ENCODE data around the gene TMEM191C. TPM values are rescaled to one million over a fixed set of nuclear protein-coding genes. Genes with fewer than 3 reads are reported as not detected.
"Not testable (repeated sequence)": the region's sequence is repeated elsewhere in the genome, so short reads cannot be mapped to it uniquely, and the experiment has no call there.

The TMEM191C gene
- not detected for total RNA-seq

DNA sequence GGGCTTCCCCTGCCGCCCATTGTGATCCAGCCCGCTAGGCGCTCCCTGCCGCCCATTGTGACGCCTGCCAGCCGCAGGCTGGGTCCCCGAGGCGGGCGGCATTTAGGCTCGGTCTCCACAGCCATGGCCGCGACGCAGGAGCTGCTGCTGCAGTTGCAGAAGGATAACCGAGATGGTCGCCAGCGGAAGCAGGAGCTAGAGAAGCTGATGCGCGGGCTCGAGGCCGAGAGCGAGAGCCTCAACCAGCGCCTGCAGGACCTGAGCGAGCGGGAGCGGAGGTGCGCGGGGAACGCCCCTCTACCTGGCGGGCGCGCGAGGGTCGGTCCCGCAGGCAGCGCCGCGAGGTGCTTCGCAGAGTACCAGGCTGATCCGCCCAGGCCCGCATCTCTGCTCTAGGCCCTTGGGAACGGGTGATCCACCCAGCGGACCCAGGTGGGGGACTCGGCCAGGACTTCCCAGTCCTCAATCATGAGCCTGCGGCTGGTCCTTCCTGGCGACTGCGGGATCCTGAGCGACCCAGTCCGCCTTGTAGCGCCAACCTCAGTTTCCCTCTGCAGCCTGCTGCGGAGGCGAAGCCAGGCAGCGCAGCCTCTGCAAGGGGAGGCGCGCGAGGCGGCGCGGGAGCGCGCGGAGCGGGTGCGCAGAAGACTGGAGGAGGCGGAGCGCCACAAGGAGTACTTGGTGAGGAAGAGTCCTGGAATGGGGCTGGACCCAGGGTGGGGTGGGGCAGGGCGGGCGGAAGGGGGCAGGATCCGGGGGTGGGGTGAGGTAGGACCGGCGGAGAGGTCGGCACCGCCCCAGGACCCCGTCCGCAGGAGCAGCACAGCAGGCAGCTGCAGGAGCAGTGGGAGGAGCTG lies at the start of gene TMEM191C:
Gene TMEM191C (plus strand): TSS at position 51 of the 857 bp plus-strand sequence. CDS start 73 bp downstream, at position 124.
- DNase-seq, result not testable (repeated sequence)

DNA sequence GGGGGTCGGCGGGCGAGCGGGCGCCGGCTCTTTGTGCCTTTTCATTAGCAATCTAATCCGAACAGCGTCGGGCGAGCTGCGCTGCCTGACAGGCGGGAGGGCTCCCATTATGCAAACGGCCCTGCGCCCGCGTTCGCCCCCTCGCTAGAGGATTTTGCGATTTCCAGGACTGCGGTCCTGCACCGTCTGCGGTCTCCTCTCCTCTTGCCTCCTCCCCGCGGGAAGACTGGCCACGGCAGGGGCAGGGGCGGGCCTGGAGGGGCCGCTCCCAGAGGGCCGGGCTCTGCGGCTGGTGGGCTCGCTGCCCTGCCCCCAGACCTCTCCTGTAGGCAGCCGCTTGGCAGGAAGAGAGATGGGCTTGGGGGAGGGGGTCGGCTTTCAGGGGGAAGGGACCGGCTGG lies 49.3 kb upstream of the TMEM191C start:
- not testable (repeated sequence) for DNase-seq

DNA sequence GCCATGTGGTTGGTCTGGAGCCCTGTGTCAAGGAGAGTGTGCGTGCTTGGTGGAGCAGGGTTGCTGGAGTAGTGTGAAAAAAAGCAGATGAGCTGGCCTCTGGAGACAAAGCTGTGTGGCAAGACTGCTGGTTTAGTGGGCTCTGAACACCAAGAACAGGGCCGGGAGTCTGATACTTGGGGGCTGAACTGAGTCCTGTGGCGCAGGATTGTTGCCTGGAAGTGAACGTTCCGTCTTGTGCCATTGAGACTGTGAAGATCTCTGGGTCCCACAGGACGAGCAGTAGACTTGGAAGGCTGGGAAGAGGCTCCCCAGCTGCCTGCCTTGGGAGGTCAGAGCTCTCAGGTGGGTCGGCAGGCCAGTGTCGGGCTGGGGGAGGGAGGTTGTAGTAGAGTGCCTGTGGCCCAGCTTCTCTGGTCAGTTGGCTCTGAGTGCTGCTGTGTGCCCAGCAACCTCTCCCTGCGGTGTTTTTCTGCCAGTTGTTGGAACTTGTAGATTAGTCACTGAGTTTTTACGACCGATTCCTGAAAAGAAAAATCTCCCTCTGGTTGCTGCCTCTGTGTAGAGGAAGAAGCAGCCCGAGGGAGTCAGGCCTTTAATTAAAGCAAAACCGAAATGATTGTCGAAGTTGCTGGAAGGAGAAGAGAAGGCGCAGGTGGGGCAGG lies 48.1 kb upstream of the TMEM191C start:
- DNase-seq, result not testable (repeated sequence)

DNA sequence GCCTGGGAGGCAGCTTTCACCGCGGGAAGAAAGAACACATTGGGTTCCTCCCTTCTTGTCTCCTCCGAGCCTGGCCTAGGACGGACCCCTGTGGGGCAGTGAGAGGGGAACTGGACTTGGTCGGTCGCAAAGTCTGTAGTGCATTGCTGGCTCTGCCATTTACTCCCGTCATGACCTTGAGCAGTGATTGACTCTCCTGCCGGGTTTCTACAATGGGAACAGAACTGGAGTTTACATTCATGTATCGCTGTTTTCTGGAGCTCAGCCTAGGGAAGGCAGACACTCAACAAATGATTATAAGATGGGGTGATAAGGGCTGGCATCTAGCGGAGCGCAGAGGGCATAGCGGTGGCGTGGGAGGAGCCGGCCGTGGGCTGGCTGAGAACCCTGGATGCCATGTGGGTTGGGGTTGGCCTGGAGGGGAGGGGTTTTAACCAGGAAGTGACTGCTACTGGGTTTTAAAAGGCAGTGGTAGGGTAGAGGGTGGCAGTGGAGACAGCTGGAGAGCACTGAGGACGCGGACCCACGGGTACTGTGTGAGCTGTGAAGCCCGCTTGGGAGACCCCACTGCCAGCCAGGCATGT lies 46.9 kb upstream of the TMEM191C start:
- DNase-seq, result not testable (repeated sequence)

DNA sequence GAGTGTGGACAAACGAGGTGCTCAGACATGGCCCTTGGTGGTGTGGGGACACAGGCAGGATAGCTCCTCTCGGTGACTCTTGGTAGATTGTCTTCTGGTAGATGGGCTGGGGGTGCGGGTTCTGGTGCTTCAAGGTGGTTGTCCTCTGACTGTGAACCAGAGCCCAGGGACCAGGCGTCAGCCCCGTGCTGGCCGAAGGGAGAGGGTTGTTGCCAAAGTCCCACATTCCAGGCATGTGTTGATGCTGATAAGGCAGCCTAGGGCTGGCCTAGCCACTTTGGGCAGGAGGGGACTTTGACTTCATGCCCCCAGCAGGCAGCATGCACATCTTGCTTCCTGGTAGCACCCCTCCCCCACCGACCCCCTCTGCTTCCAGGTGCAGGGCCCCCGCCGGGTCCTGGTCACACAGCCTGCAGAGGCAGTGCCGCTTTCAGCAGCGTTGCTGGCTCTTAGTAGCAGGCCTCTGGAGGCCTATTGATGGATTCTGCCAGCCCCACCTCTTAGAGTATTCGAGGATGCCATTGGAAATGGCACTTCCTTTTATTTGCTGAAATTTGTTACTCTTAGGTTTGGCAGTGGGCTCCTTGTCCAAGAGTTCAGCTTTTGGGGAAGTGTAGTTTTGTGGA lies 43.0 kb upstream of the TMEM191C start:
- DNase-seq, result not testable (repeated sequence)

DNA sequence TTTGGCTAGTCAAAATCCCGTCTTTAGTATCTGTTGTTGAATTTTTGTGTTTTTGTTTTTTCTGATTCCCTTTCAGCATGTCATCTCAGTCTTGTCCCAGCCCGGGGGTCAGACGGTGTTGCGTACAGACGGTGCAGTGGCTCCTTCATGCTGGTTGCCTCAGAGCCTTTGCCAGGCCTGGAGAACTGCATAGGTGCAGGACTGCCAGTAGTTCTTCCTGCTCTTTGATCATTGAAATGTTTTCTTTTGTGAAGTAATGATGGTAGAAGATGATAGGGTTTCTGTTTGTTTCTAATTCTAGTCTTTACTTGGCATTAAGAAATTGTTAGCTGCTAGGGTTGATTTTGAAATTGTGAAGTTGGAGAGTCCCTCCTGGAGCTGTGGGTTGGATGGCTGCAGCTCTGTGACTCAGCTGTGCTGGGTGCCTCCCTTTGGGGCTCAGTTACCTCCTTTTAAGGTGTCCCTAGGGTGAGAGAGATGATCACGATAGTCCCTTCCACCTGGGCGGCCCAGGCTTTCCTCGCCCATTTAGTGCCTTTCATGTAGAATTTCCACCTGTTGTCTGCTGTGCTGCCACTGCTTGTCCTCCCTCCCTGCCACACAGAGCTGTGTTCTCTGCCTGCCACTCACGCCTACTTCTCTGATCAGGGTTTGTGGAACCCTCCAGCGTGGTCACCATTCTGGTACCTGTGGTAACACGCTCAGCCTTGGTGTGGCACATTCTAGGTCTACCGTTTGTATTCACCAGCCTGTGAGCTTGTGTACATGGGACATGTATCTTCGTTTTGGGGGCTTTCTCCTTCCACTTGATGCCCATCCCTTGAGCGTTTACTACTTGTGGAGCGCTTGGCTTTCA lies 32.6 kb upstream of the TMEM191C start:
- not testable (repeated sequence) for DNase-seq

DNA sequence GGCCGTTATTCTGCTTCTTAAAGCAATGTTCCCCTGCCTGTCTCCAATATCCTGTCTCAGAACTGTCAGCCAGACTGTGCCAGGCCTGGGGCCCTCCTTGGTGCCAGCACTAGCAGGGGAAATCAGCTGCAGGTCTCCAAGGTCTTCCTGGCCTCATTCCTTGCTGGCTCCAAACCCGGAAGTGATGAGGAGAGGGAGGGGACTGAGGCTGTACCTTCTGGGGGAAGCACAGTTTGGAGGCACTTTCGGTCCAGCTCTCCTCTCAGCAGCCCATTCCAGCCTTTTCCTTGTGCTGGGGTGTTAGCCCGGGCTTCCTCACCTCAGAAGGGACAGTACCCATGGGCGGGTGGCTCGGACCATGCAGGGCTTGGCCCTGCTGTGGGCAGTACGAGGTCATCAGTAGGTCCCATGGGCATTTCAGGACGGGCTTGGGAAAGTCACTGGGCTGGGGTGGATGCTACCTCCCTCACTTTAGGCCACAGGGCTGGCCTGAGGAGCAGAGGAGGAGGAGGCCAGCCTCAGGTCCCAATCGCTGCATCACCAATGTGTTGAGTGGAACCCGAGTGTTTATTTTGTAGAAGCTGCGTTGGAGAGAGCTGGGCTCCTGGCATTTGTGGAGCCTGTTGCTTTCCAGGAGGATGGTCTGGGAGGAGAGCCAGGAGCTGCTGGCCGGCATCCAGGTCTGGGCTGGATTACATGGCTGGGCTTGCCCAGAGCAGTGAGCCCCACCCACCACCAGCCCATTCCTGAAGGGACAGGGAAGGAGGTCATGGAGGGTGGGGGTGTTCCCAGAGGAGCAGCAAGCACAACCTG lies 31.0 kb upstream of the TMEM191C start:
- not testable (repeated sequence) for DNase-seq

DNA sequence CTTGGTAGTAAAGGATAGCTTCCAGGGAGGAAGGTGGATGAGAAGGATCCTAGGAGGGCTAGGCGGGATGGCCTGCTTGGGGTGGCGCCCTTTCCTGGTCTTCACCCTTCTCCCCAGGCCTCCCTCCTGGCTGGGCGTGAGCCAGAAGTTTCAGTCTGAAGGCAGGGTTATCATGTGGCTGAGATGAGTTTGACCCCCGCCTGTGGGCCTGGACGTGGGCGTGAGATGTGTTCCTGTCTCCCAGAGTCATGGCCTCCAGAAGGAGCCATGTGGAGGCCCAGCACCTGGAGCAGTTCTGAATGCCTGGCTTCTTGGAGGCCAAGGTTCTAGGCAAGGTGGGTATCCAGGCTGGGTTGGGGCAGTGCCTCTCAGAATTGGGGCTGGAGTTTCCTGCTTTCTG lies 29.2 kb upstream of the TMEM191C start:
- not testable (repeated sequence) for DNase-seq

- DNase-seq, result not testable (repeated sequence)
Measured at GRCh38 chr22:21440018-21440636, 27.1 kb upstream of the TMEM191C start.

GRCh38 chr22:21440676-21441075 lies 26.5 kb upstream of the TMEM191C start:
- DNase-seq, result not testable (repeated sequence)

DNA sequence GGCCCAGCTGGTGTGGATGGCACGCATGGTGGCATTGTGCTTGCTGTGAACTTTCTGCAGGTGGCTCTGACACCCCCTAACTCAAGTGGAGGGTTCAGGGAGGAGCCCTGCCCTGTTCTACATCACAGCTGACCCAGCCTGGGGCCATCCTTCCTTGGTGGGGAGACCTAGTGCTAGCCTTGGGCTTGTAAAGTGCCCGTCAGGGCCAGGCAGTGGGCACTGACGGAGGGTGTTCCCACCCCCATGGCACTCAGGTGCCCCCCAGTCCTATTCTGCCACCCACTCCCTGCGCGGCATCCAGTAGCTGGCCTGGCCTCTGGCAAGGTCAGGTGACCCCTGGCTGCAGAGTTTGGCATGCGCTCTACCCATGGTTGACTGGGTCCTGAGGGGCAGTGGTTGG lies 26.0 kb upstream of the TMEM191C start:
- DNase-seq, result not testable (repeated sequence)

DNA sequence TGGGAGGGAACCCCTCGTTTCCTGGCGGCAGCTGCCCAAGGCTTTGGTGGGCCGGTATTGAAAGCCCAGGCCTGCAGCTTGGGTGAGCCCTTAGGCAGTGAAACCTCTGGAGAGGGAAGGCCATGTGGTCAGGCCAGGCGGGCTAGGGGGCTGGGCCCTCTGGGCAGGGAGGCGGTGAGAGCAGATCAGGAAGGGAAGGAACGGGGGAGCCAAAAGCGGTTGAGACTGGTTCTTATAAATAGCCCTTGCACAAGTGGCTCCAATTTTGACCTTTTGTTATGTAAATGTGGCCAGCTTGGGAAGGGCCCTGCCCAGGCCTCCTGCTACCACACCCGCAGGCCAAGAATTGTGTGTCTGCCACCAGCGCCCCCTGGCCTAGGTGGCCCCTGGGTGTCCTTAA lies 25.1 kb upstream of the TMEM191C start:
- DNase-seq, result not testable (repeated sequence)

DNA sequence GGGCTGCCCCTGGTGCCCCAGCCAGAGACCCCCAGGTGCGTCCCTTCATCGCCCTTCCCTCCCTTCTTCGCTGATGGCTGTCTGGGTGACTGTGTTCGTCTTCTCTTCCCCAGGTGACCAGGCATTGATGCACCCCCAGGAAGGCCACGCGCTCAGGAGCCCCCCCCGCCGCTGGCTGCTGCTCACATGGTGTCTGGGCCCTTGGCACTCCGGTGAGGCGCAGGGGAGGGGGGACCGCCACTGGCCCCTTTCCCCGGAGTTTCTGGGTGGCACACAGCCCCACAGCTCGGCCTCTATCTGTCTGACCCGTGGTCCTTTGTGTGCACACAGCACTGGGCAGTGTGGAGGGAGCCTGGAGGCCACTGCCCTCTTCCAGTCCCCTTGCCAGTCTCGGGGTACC lies 24.5 kb upstream of the TMEM191C start:
- not testable (repeated sequence) for DNase-seq

DNA sequence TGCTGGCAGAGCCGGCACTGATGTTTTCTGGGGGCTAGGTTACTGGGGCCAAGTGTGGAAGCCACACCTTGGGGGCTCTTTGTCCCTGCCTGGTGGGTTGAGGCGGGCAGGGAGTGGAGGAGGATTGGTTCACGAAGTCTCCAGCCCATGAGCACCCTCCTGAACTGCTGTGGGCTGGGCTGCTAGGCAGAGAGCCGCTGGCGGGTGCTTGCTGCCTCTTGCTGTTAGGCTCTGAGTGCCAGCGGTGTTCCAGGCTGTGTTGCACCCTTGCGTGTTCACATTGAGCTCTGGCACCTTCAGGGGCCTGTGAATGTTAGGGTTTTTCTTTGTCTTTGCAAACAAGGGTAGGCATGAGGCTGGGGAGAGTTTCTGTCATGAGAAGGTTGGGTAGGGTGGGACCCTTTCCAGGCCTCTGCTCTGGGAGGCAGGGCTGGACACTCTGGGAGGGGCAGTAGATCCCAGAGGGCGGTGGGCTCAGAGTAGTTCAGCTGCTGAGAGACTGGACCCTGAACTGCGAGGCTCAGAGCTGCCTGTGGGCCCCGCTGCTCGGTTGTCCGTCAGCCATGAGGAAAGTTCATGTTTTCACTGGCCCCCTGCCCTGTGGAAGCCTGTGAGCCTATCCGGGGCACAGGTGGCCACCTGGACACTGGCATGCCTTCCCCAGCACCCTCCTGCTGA lies 24.0 kb upstream of the TMEM191C start:
- no peak for DNase-seq

DNA sequence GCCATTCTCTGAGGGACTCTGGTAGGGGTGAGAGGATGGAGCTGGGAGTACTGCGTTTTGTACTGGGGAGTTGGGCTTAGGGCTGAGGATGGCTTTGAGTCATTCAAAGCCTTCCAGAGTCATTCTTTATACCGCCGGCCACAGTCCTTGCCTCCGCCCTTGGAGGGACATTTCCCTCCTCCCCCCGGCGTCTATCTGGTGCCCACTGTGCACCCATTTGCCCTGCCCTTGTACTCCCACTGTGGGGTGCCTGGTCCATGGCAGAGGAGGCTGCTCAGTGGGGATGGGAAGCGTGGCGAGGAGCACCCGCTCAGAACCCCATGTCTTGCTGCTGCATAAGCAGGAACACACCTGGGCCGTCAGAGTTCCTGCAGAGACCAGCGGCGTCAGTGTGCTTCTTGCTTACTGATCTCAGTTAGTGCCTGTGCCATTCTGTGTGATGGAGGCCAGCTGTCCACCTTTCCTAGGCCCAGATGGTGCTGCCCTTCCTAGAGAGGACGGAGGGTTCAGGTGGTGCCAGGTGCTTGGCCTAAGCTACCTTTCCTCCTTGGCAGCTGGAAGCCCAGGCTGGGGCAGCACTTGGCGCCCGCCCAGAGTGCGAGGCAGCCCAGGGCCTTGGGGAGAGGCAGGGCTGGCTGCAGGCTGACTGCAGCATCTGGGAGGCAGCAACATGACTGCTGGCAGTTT lies 23.3 kb upstream of the TMEM191C start:
- DNase-seq, result no peak

DNA sequence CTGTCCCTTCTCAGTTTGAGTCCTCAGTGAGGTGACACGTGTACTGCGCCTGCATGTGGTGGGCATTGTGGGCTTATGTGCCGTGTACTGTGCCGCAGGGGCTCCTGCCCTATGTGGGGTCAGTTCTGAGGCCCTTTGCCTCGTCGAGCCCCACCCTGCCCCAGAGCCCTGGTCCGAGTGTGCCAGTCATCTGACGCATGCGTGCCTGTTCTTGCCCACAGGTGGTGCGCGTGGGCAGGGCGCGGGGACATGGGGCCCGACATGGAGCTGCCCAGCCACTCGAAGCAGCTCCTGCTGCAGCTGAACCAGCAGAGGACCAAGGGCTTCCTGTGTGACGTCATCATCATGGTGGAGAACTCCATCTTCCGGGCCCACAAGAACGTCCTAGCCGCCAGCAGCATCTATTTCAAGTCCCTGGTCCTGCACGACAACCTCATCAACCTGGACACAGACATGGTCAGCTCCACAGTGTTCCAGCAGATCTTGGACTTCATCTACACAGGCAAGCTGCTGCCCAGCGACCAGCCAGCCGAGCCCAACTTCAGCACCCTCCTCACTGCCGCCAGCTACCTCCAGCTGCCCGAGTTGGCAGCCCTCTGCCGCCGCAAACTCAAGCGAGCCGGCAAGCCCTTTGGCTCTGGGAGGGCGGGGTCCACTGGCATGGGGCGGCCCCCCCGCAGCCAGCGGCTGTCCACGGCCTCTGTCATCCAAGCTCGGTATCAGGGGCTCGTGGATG lies 22.3 kb upstream of the TMEM191C start:
- DNase-seq, result peak; percentile 79

GRCh38 chr22:21445437-21446127 lies 21.6 kb upstream of the TMEM191C start:
- no peak for DNase-seq

All from tongue (tissue), 2 donors.